Fibroblast of villous mesenchyme (primary cell): ENCODE measurements around the gene EFNB1. TPM values are rescaled to one million over a fixed set of nuclear protein-coding genes. Genes with fewer than 3 reads are reported as not detected.

ENCODE experiments used
- DNase-seq: peaks from one replicate; pipeline ENCODE4 v3.0.0-alpha.2; 2010; ENCODE audit warnings: low read depth
- H3K4me3 ChIP-seq: 2 replicates; pipeline ENCODE4 v1.5.1; 2011; ENCODE audit warnings: low read depth, mild to moderate bottlenecking, low read length
- CTCF ChIP-seq: IDR thresholded peaks from 2 replicates; pipeline ENCODE4 v1.5.1; 2012; ENCODE audit warnings: low read depth, mild to moderate bottlenecking, low read length; ENCODE audit not compliant: insufficient read depth
- total RNA-seq: library from RNA; depleted of rRNA; stranded (reverse); fragments of >200 nt; gene quantifications from 2 replicates; pipeline ENCODE4 v1.2.3, GENCODE V29; 2012

The EFNB1 gene
- total RNA-seq, 1 donor: 24.6 TPM

DNA sequence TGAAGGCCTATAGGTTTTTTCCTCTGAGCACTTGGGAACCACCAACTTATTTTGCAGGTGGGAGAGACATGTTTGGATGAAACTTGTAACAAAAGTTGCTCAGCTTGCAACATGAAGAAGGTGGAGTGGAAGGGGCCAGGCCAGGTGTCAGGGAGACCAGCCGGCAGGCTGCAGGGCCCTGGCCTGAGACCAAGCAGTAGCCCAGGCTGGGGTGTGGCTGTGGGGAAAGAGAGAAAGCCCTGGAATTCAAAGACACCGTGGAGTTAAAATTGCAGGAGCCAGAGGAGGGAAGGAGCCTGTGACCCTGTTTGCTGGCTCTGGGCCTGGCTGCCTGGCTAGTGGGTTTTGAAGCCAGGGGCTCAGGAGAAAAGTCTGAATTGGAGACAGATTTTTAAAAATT is 43.4 kb downstream of the EFNB1 start:
- no peak overlapping the region for H3K4me3 ChIP-seq
- no peak for TF ChIP-seq CTCF
- no peak for DNase-seq

- H3K4me3 ChIP-seq: no peak overlapping the region
- TF ChIP-seq CTCF: no peak
- DNase-seq: no peak
These were observed 45.3 kb downstream of the EFNB1 start for GRCh38 chrX:68874076-68874475.

- no peak for DNase-seq
- TF ChIP-seq CTCF: no peak
- H3K4me3 ChIP-seq: no peak overlapping the region
These were observed 47.9 kb downstream of the EFNB1 start for GRCh38 chrX:68876731-68877130.

DNA sequence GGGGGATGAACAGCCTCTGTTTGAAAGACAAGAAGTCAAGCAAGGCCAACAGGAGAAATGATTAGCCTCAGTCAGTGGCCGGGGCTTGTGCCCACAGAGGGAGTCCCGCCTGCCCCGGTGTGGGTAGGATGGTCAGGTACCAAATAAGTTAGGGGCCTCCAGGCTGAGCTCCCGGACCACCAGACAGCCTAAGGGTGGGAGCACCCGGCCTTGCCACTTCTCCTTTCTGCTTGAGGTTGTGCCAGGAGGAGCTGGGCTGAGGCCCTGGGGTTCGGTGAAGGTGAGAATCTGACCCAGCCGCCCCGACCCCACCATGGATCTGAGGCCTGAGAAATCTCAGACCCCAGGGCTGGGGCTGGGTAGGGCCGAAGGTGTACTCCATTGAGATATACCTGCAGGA is 48.8 kb downstream of the EFNB1 start:
- no peak for DNase-seq
- no peak overlapping the region for H3K4me3 ChIP-seq
- no peak for TF ChIP-seq CTCF

DNA sequence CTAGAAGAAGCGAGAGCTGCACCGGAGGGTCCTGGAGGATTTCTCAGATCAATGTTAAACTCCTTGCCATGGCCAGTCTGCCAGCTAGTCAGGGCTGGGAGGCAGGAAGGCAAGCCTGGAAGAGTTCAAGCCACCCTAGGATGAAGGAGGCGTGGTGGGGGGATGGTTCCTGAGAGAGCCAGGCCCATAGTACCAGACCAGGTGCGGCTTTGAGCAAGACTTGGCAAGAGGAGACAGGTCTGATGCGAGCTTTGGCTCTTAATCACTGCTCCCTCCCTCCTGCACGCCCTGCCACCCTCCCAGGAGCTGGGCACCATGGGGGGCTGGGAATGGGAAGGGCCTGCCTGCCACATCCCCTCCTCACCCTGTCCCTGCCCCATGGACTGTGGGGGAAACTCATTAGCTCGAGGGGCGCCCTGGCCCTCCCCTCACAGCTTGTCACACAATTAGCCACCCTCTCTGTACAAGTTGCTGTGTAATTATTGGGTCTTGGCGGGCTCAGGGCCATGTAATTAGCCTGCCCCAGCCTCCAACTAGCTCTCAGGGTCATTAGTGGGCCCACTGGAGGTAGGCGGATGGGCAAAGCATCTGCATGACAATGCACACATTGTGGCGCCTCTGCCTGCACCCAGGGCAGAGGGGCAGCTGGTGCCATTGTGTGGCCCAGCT is 50.3 kb downstream of the EFNB1 start:
- no peak for TF ChIP-seq CTCF
- no peak for DNase-seq
- no peak overlapping the region for H3K4me3 ChIP-seq

GRCh38 chrX:68880846-68881552 is 52.2 kb downstream of the EFNB1 start:
- no peak overlapping the region for H3K4me3 ChIP-seq
- no peak for TF ChIP-seq CTCF
- DNase-seq: no peak
